Central memory CD8-positive, alpha-beta T cell (primary cell): ENCODE measurements around the gene FHIP2A.
"Not testable (repeated sequence)": the region's sequence is repeated elsewhere in the genome, so short reads cannot be mapped to it uniquely, and the experiment has no call there.

Experiments used
- ATAC-seq: fragments of 150-1000 bp; cut with Tn5 transposase; replicated peaks from 2 replicates; pipeline ENCODE4 v1.10.0; 2022; ENCODE audit warnings: mild to moderate bottlenecking, moderate FRiP score, moderate number of reproducible peaks; ENCODE audit not compliant: poor library complexity, severe bottlenecking; ENCODE audit errors: extremely low read depth
- DNase-seq, 2 donors: peaks; one replicate each; pipeline ENCODE4 v3.0.0; 2021; ENCODE audit warnings: low spot score in 2 of 2
- H3K27ac Mint-ChIP-seq: one replicate; pipeline ENCODE4 v1.8.0; 2022; ENCODE audit warnings: low read depth, mild to moderate bottlenecking, moderate library complexity, mixed read lengths
- H3K27me3 Mint-ChIP-seq: one replicate; pipeline ENCODE4 v1.8.0; 2022; ENCODE audit warnings: mixed read lengths
- H3K36me3 Mint-ChIP-seq: one replicate; pipeline ENCODE4 v1.8.0; 2022; ENCODE audit warnings: mild to moderate bottlenecking, moderate library complexity, mixed read lengths; ENCODE audit not compliant: insufficient read depth
- H3K4me1 Mint-ChIP-seq: one replicate; pipeline ENCODE4 v1.8.0; 2022; ENCODE audit warnings: mixed read lengths
- H3K4me3 Mint-ChIP-seq: one replicate; pipeline ENCODE4 v1.8.0; 2022; ENCODE audit warnings: mild to moderate bottlenecking, moderate library complexity, mixed read lengths
- H3K9me3 Mint-ChIP-seq: one replicate; pipeline ENCODE4 v1.8.0; 2022; ENCODE audit warnings: mixed read lengths

Gene FHIP2A

DNA sequence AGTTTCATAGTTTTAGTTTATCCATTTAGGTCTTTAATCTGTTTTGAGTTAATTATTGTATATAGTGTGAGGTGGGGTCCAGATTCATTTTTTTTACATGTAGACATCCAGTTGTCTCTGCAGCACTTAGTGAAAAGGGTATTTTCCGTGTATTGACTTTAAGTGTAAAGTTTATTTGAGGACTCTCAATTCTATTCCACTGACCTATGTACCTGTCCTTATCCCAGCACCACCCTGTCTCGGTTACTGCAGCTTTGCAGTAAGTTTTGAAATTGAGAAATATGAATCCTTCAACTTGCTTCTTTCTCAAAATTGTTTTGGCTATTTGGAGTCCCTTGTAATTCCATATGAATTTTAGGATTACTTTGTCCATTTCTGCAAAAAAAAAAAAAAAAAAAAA, 29.8 kb downstream of the FHIP2A start:
- Mint-ChIP-seq H3K9me3 (no peaks in the 10 kb centered on the region), H3K4me1 (no peaks in the 10 kb centered on the region), H3K27me3 (no peaks in the 10 kb centered on the region), H3K4me3 (no peak overlapping the region), H3K36me3 (peaks cover 77% of the 10 kb centered on the region), H3K27ac (no peak overlapping the region)
- DNase-seq (no peak), ATAC-seq (no peak)

DNA sequence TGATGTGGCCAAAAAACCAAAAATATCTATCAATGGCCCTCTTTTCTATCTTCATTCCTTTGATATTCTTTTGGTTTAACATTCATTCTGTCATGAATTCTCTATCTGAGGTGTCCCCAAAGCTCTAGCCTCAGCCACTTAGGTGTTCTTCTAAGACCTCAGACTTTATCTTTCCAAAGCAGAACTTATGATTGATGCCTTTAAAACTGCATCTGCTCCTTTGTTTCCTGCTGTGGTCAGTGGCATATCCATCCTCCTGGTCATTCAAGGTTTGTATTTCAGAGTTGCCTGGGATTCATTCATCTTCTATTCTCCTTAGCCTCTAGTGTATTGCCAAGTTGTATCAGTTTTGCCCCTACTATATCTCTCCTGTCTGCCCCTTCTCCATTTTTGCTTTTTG, 30.6 kb downstream of the FHIP2A start:
- Mint-ChIP-seq H3K4me3 (no peak overlapping the region), H3K27ac (no peak overlapping the region), H3K27me3 (no peaks in the 10 kb centered on the region), H3K9me3 (no peaks in the 10 kb centered on the region), H3K36me3 (peaks cover 76% of the 10 kb centered on the region), H3K4me1 (peaks cover under 1% of the 10 kb centered on the region)
- no peak for ATAC-seq
- no peak for DNase-seq

DNA sequence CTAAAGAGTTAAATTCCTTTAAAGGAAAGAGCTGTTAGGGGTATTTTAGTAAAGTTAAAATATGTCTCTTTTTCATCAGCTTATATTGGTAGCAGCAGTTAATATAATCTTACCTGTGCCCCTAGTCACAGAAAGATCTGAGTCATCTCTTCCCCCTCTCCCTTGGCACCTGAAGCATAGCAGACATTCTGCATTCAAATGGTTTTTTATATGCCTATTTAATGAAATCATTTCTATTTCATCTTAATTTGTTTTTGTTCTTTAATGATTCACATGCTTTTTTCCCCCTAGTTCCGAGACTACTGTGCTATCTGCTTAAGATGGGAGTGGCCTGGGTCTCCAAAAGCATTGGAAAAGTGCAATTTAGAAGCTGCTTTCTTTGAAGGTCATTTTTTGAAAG, 33.3 kb downstream of the FHIP2A start:
- DNase-seq (no peak), ATAC-seq (no peak)
- no peaks in the 10 kb centered on the region for H3K27me3 Mint-ChIP-seq
- no peak overlapping the region for H3K27ac Mint-ChIP-seq
- peaks cover 68% of the 10 kb centered on the region for H3K36me3 Mint-ChIP-seq
- H3K9me3 Mint-ChIP-seq: no peaks in the 10 kb centered on the region
- no peak overlapping the region for H3K4me3 Mint-ChIP-seq
- H3K4me1 Mint-ChIP-seq: peaks cover 11% of the 10 kb centered on the region

DNA sequence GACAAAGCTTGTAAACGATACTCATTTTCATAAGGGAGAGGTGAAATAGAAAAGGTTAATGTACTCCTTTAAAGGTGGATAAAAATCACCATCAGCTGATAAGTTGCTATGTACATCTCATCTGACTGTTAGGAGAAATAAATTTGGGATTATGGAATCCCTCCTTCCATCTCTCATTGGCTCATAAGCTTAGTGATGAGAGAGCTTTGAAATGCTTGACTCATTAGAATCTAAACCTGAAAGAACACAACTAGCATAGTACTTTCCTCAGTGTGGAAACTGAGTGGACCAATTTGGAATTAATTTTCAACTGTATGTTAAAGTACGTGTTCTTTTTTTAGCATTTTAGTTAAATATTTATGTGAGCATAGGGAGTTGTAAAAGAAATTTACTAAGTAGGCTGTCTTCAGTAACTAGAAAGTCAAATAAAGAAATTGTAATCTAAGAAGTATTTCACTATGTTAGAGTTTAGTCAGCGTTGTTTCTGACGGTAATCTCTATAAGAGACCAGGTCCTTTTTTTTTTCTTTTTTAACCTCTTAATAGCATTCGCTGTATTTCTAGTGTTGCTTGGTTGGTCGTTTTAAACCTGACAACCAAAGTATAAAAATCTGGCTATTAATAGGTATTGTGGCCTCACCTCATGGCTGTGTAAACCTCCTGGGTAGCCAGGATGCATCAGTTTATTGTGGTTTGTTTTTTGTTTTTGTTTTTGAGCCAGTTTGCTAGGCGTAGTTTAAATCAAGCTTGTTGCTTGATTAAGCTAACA, 34.4 kb downstream of the FHIP2A start:
- no peak for DNase-seq
- H3K4me1 Mint-ChIP-seq: peaks cover 11% of the 10 kb centered on the region
- H3K4me3 Mint-ChIP-seq: no peak overlapping the region
- no peaks in the 10 kb centered on the region for H3K9me3 Mint-ChIP-seq
- peak; percentile 52 for ATAC-seq
- no peak overlapping the region for H3K27ac Mint-ChIP-seq
- H3K27me3 Mint-ChIP-seq: no peaks in the 10 kb centered on the region
- peaks cover 64% of the 10 kb centered on the region for H3K36me3 Mint-ChIP-seq

DNA sequence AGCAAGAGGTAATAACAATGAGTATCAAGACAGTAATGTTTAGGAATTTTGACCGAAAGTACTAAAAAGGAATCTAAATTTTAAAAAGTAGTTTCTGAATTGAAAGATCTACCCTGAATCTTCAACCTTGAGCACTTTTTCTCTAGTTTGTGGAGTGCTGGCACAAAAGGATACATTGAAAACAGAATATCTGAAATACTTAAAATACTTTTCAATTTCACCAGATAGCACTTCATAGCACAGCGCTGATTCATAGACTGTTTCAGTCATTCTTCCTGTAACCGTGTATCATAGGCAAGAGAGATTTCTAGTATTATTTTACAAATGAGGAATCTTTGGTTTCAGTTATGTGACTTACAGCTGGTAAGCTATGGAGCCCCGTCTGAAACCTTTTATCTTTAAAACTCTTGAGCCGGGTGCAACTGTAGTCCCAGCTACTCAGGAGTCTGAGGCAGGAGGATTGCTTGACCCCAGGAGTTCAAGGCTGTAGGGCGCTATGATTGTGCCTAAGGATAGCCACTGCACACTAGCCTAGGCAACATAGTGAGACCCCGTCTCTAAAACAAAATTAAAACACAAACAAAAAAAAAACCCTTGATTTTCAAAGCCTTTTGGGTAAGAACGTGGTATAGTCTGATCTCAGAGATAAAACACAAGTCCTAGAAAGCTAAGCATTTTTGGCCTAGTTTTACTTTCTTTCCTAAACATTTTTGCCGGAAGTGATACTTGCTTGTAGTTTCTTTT, 35.1 kb downstream of the FHIP2A start:
- H3K36me3 Mint-ChIP-seq: peaks cover 68% of the 10 kb centered on the region
- ATAC-seq (no peak), DNase-seq (no peak)

DNA sequence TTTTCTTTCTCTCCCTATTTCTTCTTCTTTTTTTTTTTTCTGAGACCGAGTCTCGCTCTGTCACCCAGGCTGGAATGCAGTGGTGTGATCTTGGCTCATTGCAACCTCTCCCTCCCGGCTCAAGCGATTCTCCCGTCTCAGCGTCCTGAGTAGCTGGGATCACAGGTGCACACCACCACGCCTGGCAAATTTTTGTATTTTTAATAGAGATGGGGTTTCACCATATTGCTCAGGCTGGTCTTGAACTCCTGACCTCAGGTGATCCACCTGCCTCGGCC, 35.6 kb downstream of the FHIP2A start:
- not testable (repeated sequence) for H3K9me3 Mint-ChIP-seq, DNase-seq, H3K27me3 Mint-ChIP-seq, ATAC-seq
- Mint-ChIP-seq H3K4me3 (peak overlapping the region; percentile 15), H3K4me1 (peaks cover 11% of the 10 kb centered on the region), H3K36me3 (peaks cover 66% of the 10 kb centered on the region), H3K27ac (peak overlapping the region; percentile 60)

More for the DNA sequence above, 35.1 kb downstream of the FHIP2A start:
- Mint-ChIP-seq H3K27me3 (no peaks in the 10 kb centered on the region), H3K4me1 (peaks cover 11% of the 10 kb centered on the region), H3K27ac (peak overlapping the region; percentile 60), H3K4me3 (no peak overlapping the region), H3K9me3 (no peaks in the 10 kb centered on the region)

DNA sequence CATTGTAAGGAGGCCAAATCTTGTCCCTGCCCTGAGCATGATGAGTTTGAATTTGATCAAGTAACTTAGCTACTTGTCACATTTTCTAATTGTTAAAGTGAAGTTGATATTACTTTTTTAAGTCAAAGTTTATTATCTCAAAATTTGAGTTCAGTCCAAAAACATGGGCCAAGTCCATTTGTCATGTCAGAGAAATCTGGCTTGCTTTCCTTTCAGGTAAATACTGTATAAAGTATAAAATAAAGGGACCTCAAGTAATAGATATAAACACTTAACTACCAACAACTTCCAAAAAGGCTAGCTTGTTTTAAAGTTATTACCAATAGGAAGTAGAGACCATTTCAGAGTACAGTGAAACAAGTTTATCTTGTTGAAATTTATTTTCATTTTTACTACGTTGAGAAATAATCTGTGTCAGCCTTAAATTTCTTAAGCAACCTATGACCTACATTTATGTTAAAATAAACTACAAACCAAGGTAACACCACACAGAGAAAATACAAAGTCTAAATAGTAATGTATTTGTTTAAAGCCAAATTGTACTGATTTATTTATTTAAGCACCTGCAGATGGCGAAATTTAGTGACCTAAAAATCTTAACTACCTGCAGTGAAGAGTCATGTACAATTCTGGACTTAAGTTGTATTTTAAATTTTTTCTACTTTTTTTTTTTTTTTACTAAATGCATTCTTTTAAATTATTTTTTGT, 36.5 kb downstream of the FHIP2A start:
- H3K4me3 Mint-ChIP-seq: no peak overlapping the region
- peaks cover 59% of the 10 kb centered on the region for H3K36me3 Mint-ChIP-seq
- H3K27me3 Mint-ChIP-seq: no peaks in the 10 kb centered on the region
- DNase-seq (no peak), ATAC-seq (no peak)
- H3K27ac Mint-ChIP-seq: peak overlapping the region; percentile 60
- no peaks in the 10 kb centered on the region for H3K9me3 Mint-ChIP-seq
- H3K4me1 Mint-ChIP-seq: peaks cover 11% of the 10 kb centered on the region

DNA sequence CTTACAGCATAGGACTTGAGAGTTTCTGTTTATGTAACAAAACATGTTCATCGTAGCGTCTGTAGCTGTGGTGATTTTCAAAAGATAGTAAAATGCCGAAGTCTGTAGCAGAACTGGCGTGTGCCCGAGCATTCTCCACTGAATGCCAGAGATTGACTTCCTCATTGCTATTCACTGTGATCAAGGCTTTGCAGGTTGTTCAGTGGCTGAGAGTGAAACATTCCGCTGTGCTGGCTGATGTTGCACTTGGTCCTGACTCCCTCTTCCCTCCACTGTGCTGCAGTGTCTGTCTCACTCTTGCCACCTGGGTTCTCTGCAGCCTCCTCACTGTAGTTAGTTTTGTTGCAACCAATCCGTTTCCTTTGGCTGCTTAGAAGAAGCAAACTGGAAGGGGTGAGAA, 37.6 kb downstream of the FHIP2A start:
- Mint-ChIP-seq H3K4me3 (no peak overlapping the region), H3K27me3 (no peaks in the 10 kb centered on the region), H3K4me1 (peaks cover 11% of the 10 kb centered on the region), H3K36me3 (peaks cover 59% of the 10 kb centered on the region), H3K9me3 (no peaks in the 10 kb centered on the region), H3K27ac (peak overlapping the region; percentile 25)
- no peak for DNase-seq
- ATAC-seq: no peak

DNA sequence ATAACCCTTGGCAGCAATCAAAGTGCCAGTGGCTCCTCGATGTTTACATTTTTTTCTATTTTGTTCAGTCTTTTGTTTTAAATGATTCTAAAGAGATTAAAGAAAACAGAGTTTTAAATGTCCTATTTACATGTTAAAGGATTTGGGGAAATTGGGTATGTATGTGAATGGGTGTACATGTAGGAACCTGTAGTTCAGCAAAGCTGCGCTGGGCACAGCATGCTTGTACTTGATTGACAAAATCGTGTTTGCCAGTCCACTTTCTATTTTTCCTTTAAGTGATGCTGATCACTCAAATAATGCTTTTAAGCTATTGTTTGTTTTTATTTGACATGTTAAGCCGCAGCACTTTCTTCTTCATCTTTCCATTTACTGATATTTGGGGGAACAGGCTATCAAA, 40.9 kb downstream of the FHIP2A start:
- H3K27ac Mint-ChIP-seq: no peak overlapping the region
- peaks cover 8% of the 10 kb centered on the region for H3K4me1 Mint-ChIP-seq
- peaks cover 41% of the 10 kb centered on the region for H3K36me3 Mint-ChIP-seq
- H3K27me3 Mint-ChIP-seq: no peaks in the 10 kb centered on the region
- H3K9me3 Mint-ChIP-seq: no peaks in the 10 kb centered on the region
- H3K4me3 Mint-ChIP-seq: no peak overlapping the region
- ATAC-seq (no peak), DNase-seq (no peak)

DNA sequence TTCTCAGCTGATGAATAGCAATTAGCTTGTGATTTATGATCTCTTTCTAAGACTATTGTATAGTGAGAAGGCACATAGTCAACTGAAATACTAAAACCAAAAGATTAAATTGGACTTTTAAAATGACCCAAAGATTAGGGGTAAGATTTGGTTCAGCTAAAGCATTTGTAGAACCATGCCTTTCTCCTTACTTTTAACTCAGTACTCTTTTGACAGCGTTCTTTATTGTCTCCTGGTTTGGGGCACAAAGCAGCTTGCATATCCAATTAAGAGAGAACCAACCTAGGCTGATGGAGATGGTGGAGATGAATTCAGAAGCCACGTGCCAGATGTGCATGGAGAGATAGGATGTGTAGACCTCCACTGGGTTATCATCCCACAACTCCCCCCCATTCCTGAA, 45.8 kb downstream of the FHIP2A start:
- no peak overlapping the region for H3K27ac Mint-ChIP-seq
- peaks cover 5% of the 10 kb centered on the region for H3K27me3 Mint-ChIP-seq
- DNase-seq: no peak

DNA sequence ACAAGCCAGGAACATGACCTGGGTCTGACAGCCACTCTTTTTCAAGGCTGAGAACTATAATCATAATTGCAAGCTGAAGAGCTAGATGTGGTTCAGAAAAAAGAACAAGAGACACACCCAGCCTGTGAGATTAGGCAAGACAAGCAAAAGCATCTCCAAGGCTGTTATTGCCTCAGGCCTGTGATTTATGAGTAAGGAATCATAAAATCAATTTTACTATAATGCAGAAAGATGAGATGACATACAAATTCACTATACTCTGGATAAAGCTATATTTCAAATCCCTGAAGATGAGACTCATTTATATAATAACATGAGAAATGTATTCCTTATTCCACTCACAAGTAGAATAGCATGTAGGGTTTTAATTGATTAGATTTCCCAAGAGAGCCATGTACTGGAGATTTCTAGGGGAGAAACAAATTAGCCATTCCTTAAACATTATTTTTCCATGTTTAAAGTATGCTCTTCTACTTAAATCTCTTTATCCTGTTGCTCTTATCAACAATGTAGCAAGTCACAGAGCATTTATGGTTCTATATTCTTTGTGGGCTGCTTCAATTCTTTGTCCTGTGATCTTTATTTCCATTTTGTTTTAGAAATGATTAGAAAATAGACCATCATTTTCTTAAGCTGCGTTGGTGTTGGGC, 47.4 kb downstream of the FHIP2A start:
- ATAC-seq (no peak), DNase-seq (no peak)
- H3K4me1 Mint-ChIP-seq: no peaks in the 10 kb centered on the region
- H3K4me3 Mint-ChIP-seq: no peak overlapping the region
- peaks cover 10% of the 10 kb centered on the region for H3K27me3 Mint-ChIP-seq
- no peaks in the 10 kb centered on the region for H3K9me3 Mint-ChIP-seq
- peaks cover 9% of the 10 kb centered on the region for H3K36me3 Mint-ChIP-seq
- no peak overlapping the region for H3K27ac Mint-ChIP-seq

More for the DNA sequence above, 45.8 kb downstream of the FHIP2A start:
- no peaks in the 10 kb centered on the region for H3K4me1 Mint-ChIP-seq
- ATAC-seq: no peak
- no peak overlapping the region for H3K4me3 Mint-ChIP-seq
- H3K9me3 Mint-ChIP-seq: no peaks in the 10 kb centered on the region
- H3K36me3 Mint-ChIP-seq: peaks cover 13% of the 10 kb centered on the region

DNA sequence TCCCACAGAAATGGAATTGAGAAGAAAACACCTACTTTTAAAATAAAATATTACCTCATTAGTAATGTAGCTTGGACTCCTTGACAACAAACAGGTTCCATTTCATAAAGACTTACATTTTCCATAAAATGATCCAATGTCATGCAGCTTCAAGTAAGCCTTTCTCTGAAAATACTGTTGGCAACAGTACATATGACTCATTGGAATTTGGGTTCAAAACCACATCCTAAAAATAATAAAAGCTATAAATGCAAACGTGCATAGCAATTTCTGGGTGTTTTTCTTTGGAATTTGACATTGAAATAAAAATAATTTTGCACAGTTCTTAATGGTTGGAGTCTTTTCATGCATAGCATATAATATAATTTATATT, 47.9 kb downstream of the FHIP2A start:
- no peak overlapping the region for H3K4me3 Mint-ChIP-seq
- DNase-seq (no peak), ATAC-seq (no peak)
- no peak overlapping the region for H3K27ac Mint-ChIP-seq
- no peaks in the 10 kb centered on the region for H3K9me3 Mint-ChIP-seq
- H3K27me3 Mint-ChIP-seq: peaks cover 11% of the 10 kb centered on the region
- H3K4me1 Mint-ChIP-seq: no peaks in the 10 kb centered on the region
- peaks cover 5% of the 10 kb centered on the region for H3K36me3 Mint-ChIP-seq
